CD14-positive monocyte (primary cell): ENCODE measurements around the gene MLYCD. TPM values are rescaled to one million over a fixed set of nuclear protein-coding genes. Genes with fewer than 3 reads are reported as not detected.

Experiments
- DNase-seq, 3 donors: peaks; one replicate each; pipeline ENCODE4 v3.0.0-alpha.2; 2011 to 2022
- H2AFZ ChIP-seq: 2 replicates; pipeline ENCODE4 v1.6.0; 2012; ENCODE audit warnings: mild to moderate bottlenecking, low read depth, low read length, inconsistent platforms; ENCODE audit not compliant: insufficient read depth, poor library complexity, severe bottlenecking
- H3K27ac ChIP-seq, 2 donors: 1 replicate in 1 of 2; 2 replicates in 1 of 2; pipeline ENCODE4 v1.5.1; 2012 to 2013; ENCODE audit warnings: low read length in 2 of 2, control low read depth in 1 of 2, inconsistent platforms in 1 of 2, low read depth in 1 of 2, mild to moderate bottlenecking in 1 of 2
- H3K27me3 ChIP-seq, 2 donors: one replicate each; pipeline versions ENCODE4 v1.6.0 to v1.6.1; 2011 to 2013; ENCODE audit warnings: low read length in 2 of 2; ENCODE audit not compliant: control insufficient read depth in 2 of 2, insufficient read depth in 2 of 2
- H3K36me3 ChIP-seq, 2 donors: replicated peaks in 1 of 2; 1 replicate in 1 of 2; 2 replicates in 1 of 2; pipeline versions ENCODE4 v1.5.1 to v1.6.1; 2012 to 2013; ENCODE audit warnings: low read length in 2 of 2, control low read depth in 1 of 2, inconsistent platforms in 1 of 2, mild to moderate bottlenecking in 1 of 2; ENCODE audit not compliant: insufficient read depth in 2 of 2, control insufficient read depth in 1 of 2
- H3K4me1 ChIP-seq, 2 donors: 1 replicate in 1 of 2; 2 replicates in 1 of 2; pipeline versions ENCODE4 v1.5.1 to v1.6.1; 2012 to 2013; ENCODE audit warnings: low read length in 2 of 2, control low read depth in 1 of 2, inconsistent platforms in 1 of 2, mild to moderate bottlenecking in 1 of 2, moderate library complexity in 1 of 2; ENCODE audit not compliant: insufficient read depth in 2 of 2, control insufficient read depth in 1 of 2
- H3K4me2 ChIP-seq: replicated peaks from 2 replicates; pipeline ENCODE3; 2012; ENCODE audit warnings: low read length, moderate library complexity, mild to moderate bottlenecking; ENCODE audit not compliant: poor library complexity, severe bottlenecking; ENCODE audit errors: extremely low read depth
- H3K4me3 ChIP-seq, 3 experiments: fragments of 200-600 bp in 1 of 3; sonication (generic) in 1 of 3; replicated peaks in 1 of 3; 1 replicate in 2 of 3; 2 replicates in 1 of 3; pipeline ENCODE4 v1.5.1; 2011 to 2013; ENCODE audit warnings: low read length in 3 of 3, mild to moderate bottlenecking in 3 of 3, control low read depth in 2 of 3, low read depth in 2 of 3, inconsistent platforms in 1 of 3, moderate library complexity in 1 of 3
- H3K79me2 ChIP-seq: 2 replicates; pipeline ENCODE4 v1.6.0; 2012; ENCODE audit warnings: mild to moderate bottlenecking, control low read depth, inconsistent platforms, low read length, moderate library complexity; ENCODE audit not compliant: insufficient read depth
- H3K9ac ChIP-seq: 2 replicates; pipeline ENCODE4 v1.6.0; 2017; ENCODE audit warnings: low read length, mild to moderate bottlenecking; ENCODE audit not compliant: insufficient read depth, poor library complexity, severe bottlenecking
- H3K9me3 ChIP-seq, 2 donors: replicated peaks in 1 of 2; 1 replicate in 1 of 2; 2 replicates in 1 of 2; pipeline versions ENCODE4 v1.5.1 to v1.6.1; 2012 to 2013; ENCODE audit warnings: low read length in 2 of 2, control low read depth in 1 of 2; ENCODE audit not compliant: control insufficient read depth in 1 of 2, insufficient read depth in 1 of 2
- H4K20me1 ChIP-seq: 2 replicates; pipeline ENCODE4 v1.6.0; 2012; ENCODE audit warnings: mild to moderate bottlenecking, low read length, control low read depth, moderate library complexity; ENCODE audit not compliant: insufficient read depth
- H3K27ac Mint-ChIP-seq, 7 donors: one replicate each; pipeline ENCODE4 v1.8.0; 2020; ENCODE audit warnings: mild to moderate bottlenecking in 7 of 7, mixed read lengths in 7 of 7, moderate library complexity in 6 of 7, inconsistent platforms in 2 of 7
- H3K27me3 Mint-ChIP-seq, 3 donors: one replicate each; pipeline ENCODE4 v1.8.0; 2021 to 2022; ENCODE audit warnings: low read depth in 3 of 3, mild to moderate bottlenecking in 3 of 3, mixed read lengths in 3 of 3, moderate library complexity in 3 of 3, inconsistent platforms in 1 of 3
- H3K36me3 Mint-ChIP-seq, 2 donors: one replicate each; pipeline ENCODE4 v1.8.0; 2020; ENCODE audit warnings: mixed read lengths in 2 of 2, inconsistent platforms in 1 of 2, mild to moderate bottlenecking in 1 of 2
- H3K4me1 Mint-ChIP-seq: one replicate; pipeline ENCODE4 v1.8.0; 2020; ENCODE audit warnings: mild to moderate bottlenecking, mixed read lengths
- H3K4me3 Mint-ChIP-seq, 2 donors: one replicate each; pipeline ENCODE4 v1.8.0; 2020; ENCODE audit warnings: mild to moderate bottlenecking in 2 of 2, mixed read lengths in 2 of 2, moderate library complexity in 1 of 2
- H3K9me3 Mint-ChIP-seq, 7 donors: one replicate each; pipeline ENCODE4 v1.8.0; 2020 to 2022; ENCODE audit warnings: mixed read lengths in 7 of 7, mild to moderate bottlenecking in 6 of 7, moderate library complexity in 6 of 7, inconsistent platforms in 2 of 7
- CTCF ChIP-seq: fragments of 200-600 bp; IDR thresholded peaks from one replicate; pipeline ENCODE4 v1.8.0; 2022; ENCODE audit warnings: antibody characterized with exemption, mild to moderate bottlenecking
- WGBS: methylation state at CpG from one replicate; pipeline ENCODE4 v1.1.5; 2013; ENCODE audit warnings: missing lambda C conversion rate; ENCODE audit not compliant: insufficient coverage; 5-methylcytosine and 5-hydroxymethylcytosine counted together
- intact Hi-C, 2 donors: fragments of 100-400 bp; cut with micrococcal nuclease; formaldehyde crosslinking; loops; one replicate each; pipeline versions ENCODE4 v1.15.0 to v1.15.1; 2023
- polyA plus RNA-seq, 3 donors: library from polyadenylated mRNA; depleted of rRNA in 1 of 3; unstranded in 2 of 3; stranded (reverse) in 1 of 3; fragments of 300-500 nt in 2 of 3; fragments of >200 nt in 1 of 3; fragmentation: Illumina TruSeq in 2 of 3; gene quantifications; 1 replicate in 2 of 3; 2 replicates in 1 of 3; pipeline ENCODE4 v1.2.3, GENCODE V29; 2012 to 2021

Gene MLYCD
- polyA plus RNA-seq, 3 donors = 1.2 to 2.4 (median 1.3) TPM

- Mint-ChIP-seq H3K27me3 (no peaks in the 10 kb centered on the region), H3K4me3 (no peak overlapping the region), H3K9me3 (no peaks in the 10 kb centered on the region), H3K36me3 (peaks cover 19 to 31% of the 10 kb centered on the region in 2 donors), H3K4me1 (no peaks in the 10 kb centered on the region), H3K27ac (no peak overlapping the region)
- Histone ChIP-seq H3K79me2 (no peaks in the 10 kb centered on the region), H3K36me3 (peaks cover 4 to 29% of the 10 kb centered on the region in 2 donors), H3K27me3 (no peaks in the 10 kb centered on the region), H3K4me2 (no peak overlapping the region), H3K9ac (no peak overlapping the region), H3K4me3 (no peak overlapping the region), H2AFZ (no peak overlapping the region), H3K9me3 (no peaks in the 10 kb centered on the region), H4K20me1 (no peaks in the 10 kb centered on the region), H3K4me1 (no peaks in the 10 kb centered on the region), H3K27ac (no peak overlapping the region)
- intact Hi-C loops = no loop called here
- WGBS = 75% methylated on average over 22 of the region's 27 CpGs
- TF ChIP-seq CTCF = no peak
- no peak for DNase-seq
Measured at GRCh38 chr16:83925957-83926725, 27.2 kb downstream of the MLYCD start.

- no peak overlapping the region for H2AFZ ChIP-seq
- DNase-seq = peak; percentile 25 to 46 (median 42)
- H3K27me3 ChIP-seq = no peaks in the 10 kb centered on the region
- no peaks in the 10 kb centered on the region for H3K4me1 ChIP-seq
- Mint-ChIP-seq H3K36me3 (peaks cover 15 to 27% of the 10 kb centered on the region in 2 donors), H3K9me3 (no peaks in the 10 kb centered on the region), H3K4me1 (no peaks in the 10 kb centered on the region), H3K27ac (no peak overlapping the region), H3K4me3 (no peak overlapping the region), H3K27me3 (no peaks in the 10 kb centered on the region)
- H3K9ac ChIP-seq = no peak overlapping the region
- no peak overlapping the region for H3K27ac ChIP-seq
- WGBS = 44% methylated on average over 29 of the region's 35 CpGs
- H4K20me1 ChIP-seq = no peaks in the 10 kb centered on the region
- peak; percentile 99 for TF ChIP-seq CTCF
- H3K4me3 ChIP-seq = no peak overlapping the region
- H3K9me3 ChIP-seq = no peaks in the 10 kb centered on the region
- intact Hi-C loops = no loop called here
- peaks cover 4 to 24% of the 10 kb centered on the region in 2 donors for H3K36me3 ChIP-seq
- no peak overlapping the region for H3K4me2 ChIP-seq
- no peaks in the 10 kb centered on the region for H3K79me2 ChIP-seq
Measured at GRCh38 chr16:83926726-83927397, 27.9 kb downstream of the MLYCD start.
